Measurements from ENCODE around the gene UNC5B. TPM values are rescaled to one million over a fixed set of nuclear protein-coding genes. Genes with fewer than 3 reads are reported as not detected.

Gene UNC5B
- polyA plus RNA-seq, 12 donors = 8.2 to 17.6 (median 10.4) TPM; not detected in 1

- DNase-seq = no peak
These were observed 27.0 kb downstream of the UNC5B start for GRCh38 chr10:71239131-71239915.

GRCh38 chr10:71239946-71240795 is 27.8 kb downstream of the UNC5B start:
- no peak for DNase-seq

GRCh38 chr10:71241114-71241829 is 28.9 kb downstream of the UNC5B start:
- no peak for DNase-seq

GRCh38 chr10:71241830-71242621 is 29.7 kb downstream of the UNC5B start:
- no peak for DNase-seq

GRCh38 chr10:71242622-71243009 is 30.2 kb downstream of the UNC5B start:
- no peak for DNase-seq

- DNase-seq = no peak
These were observed 31.5 kb downstream of the UNC5B start for GRCh38 chr10:71243756-71244395.

GRCh38 chr10:71244431-71245419 is 32.4 kb downstream of the UNC5B start:
- DNase-seq = peak; percentile 89

- DNase-seq = no peak
These were observed 33.3 kb downstream of the UNC5B start for GRCh38 chr10:71245420-71246325.

- no peak for DNase-seq
These were observed 34.4 kb downstream of the UNC5B start for GRCh38 chr10:71246591-71247413.

- DNase-seq = no peak
These were observed 35.0 kb downstream of the UNC5B start for GRCh38 chr10:71247414-71247705.

GRCh38 chr10:71247804-71248203 is 35.4 kb downstream of the UNC5B start:
- DNase-seq = no peak

- DNase-seq = no peak
These were observed 35.8 kb downstream of the UNC5B start for GRCh38 chr10:71248210-71248609.

- no peak for DNase-seq
These were observed 37.6 kb downstream of the UNC5B start for GRCh38 chr10:71249996-71250395.

- DNase-seq = no peak
These were observed 38.0 kb downstream of the UNC5B start for GRCh38 chr10:71250405-71250804.

GRCh38 chr10:71250842-71251241 is 38.5 kb downstream of the UNC5B start:
- DNase-seq = no peak

GRCh38 chr10:71251319-71251718 is 38.9 kb downstream of the UNC5B start:
- DNase-seq = no peak

GRCh38 chr10:71252220-71252619 is 39.9 kb downstream of the UNC5B start:
- DNase-seq = no peak

Data from muscle of arm (tissue), 12 donors.